HCT116 (cell line): ENCODE results near the gene C5orf58.

ENCODE experiments used
- CEBPB ChIP-seq: IDR thresholded peaks from 2 replicates; pipeline ENCODE4 v1.6.1; 2012; ENCODE audit warnings: low read depth
- CTCF ChIP-seq, 3 experiments: fragments of 200-600 bp in 1 of 3; sonication (generic) in 1 of 3; IDR thresholded peaks in 2 of 3; conservative IDR thresholded peaks in 1 of 3; 2 replicates each; pipeline ENCODE4 v1.5.1; 2012 to 2017; ENCODE audit warnings: low read depth in 2 of 3, low read length in 2 of 3, antibody characterized with exemption in 1 of 3, borderline replicate concordance in 1 of 3, control low read depth in 1 of 3, mild to moderate bottlenecking in 1 of 3, mixed read lengths in 1 of 3, mixed run types in 1 of 3, moderate library complexity in 1 of 3; ENCODE audit not compliant: insufficient read depth in 1 of 3
- EGR1 ChIP-seq: IDR thresholded peaks from 2 replicates; pipeline ENCODE4 v1.6.1; 2012; ENCODE audit warnings: low read depth
- ELF1 ChIP-seq: IDR thresholded peaks from 2 replicates; pipeline ENCODE4 v1.6.1; 2012; ENCODE audit warnings: low read depth, borderline replicate concordance
- EZH2 ChIP-seq: fragments of 200-600 bp; sonication (generic); IDR thresholded peaks from 2 replicates; pipeline ENCODE4 v1.6.1; 2017; ENCODE audit warnings: antibody characterized with exemption, mixed run types
- FOSL1 ChIP-seq: IDR thresholded peaks from 2 replicates; pipeline ENCODE4 v1.6.1; 2012; ENCODE audit warnings: low read depth
- JUND ChIP-seq: IDR thresholded peaks from 2 replicates; pipeline ENCODE4 v1.6.1; 2012
- POLR2A ChIP-seq: IDR thresholded peaks from 2 replicates; pipeline ENCODE4 v1.7.0; 2011; ENCODE audit warnings: borderline replicate concordance; ENCODE audit not compliant: insufficient read depth, insufficient read length; ENCODE audit errors: extremely low read depth
- POLR2AphosphoS5 ChIP-seq: IDR thresholded peaks from 2 replicates; pipeline ENCODE4 v1.6.1; 2011; ENCODE audit warnings: mild to moderate bottlenecking, low read depth, low read length, moderate library complexity
- RAD21 ChIP-seq: IDR thresholded peaks from 2 replicates; pipeline ENCODE4 v1.6.1; 2012; ENCODE audit warnings: low read depth, mild to moderate bottlenecking
- SP1 ChIP-seq: IDR thresholded peaks from 2 replicates; pipeline ENCODE4 v1.6.1; 2012; ENCODE audit warnings: low read depth
- ZNF274 ChIP-seq: fragments of 200-500 bp; sonication (Bioruptor generic); IDR thresholded peaks from 2 replicates; pipeline ENCODE4 v1.6.1; 2014; ENCODE audit warnings: mild to moderate bottlenecking, low read depth, low read length, inconsistent platforms

GRCh38 chr5:170263906-170264305, 31.1 kb downstream of the C5orf58 start:
- TF ChIP-seq CTCF (IDR thresholded peaks at IDR 0.05 in 2 of 3, conservative IDR thresholded peaks at IDR 0.05 in 1 of 3; ENCODE audit: borderline replicate concordance in 1 of 3, insufficient read depth in 1 of 3, low read depth in 2 of 3, low read length in 2 of 3) (no peak), POLR2AphosphoS5 (no peak), FOSL1 (no peak), CEBPB (no peak), SP1 (no peak), POLR2A (no peak), ELF1 (no peak), EGR1 (no peak), ZNF274 (no peak), JUND (no peak), EZH2 (no peak), RAD21 (no peak)
